HepG2 (cell line): ENCODE results near the gene GRAMD1A. TPM values are rescaled to one million over a fixed set of nuclear protein-coding genes. Genes with fewer than 3 reads are reported as not detected.
A peak's percentile ranks its signal among the peaks of the same experiment; 100 is the strongest.

Experiments used
- AGO2 ChIP-seq: fragments of 200-400 bp; formaldehyde crosslinking; optimal IDR thresholded peaks from 2 replicates; pipeline ENCODE3; 2017; ENCODE audit warnings: mild to moderate bottlenecking, low read depth, low read length, moderate library complexity
- GTF2F1 ChIP-seq: fragments of 150-350 bp; IDR thresholded peaks from 2 replicates; pipeline ENCODE4 v1.6.1; 2014; ENCODE audit warnings: low read length
- GTF3A ChIP-seq: sonication (generic); formaldehyde crosslinking; conservative IDR thresholded peaks from 2 replicates; pipeline ENCODE4 v1.4.0; 2020; ENCODE audit warnings: mild to moderate bottlenecking, missing genetic modification reagents
- HBP1 ChIP-seq: IDR thresholded peaks from 2 replicates; pipeline ENCODE4 v1.6.1; 2016; ENCODE audit warnings: low read depth, control low read depth
- IRF2 ChIP-seq: IDR thresholded peaks from 2 replicates; pipeline ENCODE4 v1.6.1; 2018; ENCODE audit warnings: missing genetic modification reagents, missing compliant biosample characterization
- MXD3 ChIP-seq: IDR thresholded peaks from 2 replicates; pipeline ENCODE4 v1.6.1; 2016; ENCODE audit warnings: mild to moderate bottlenecking, missing biosample characterization, missing genetic modification reagents
- NFRKB ChIP-seq: fragments of 450-650 bp; IDR thresholded peaks from 2 replicates; pipeline ENCODE4 v1.6.1; 2017
- NPAS2 ChIP-seq: sonication (generic); formaldehyde crosslinking; IDR thresholded peaks from 2 replicates; pipeline ENCODE4 v1.8.0; 2022; ENCODE audit warnings: mild to moderate bottlenecking, missing genetic modification reagents, borderline replicate concordance
- SETDB1 ChIP-seq: sonication (generic); formaldehyde crosslinking; IDR thresholded peaks from 2 replicates; pipeline ENCODE4 v1.5.1; 2020; ENCODE audit warnings: missing genetic modification reagents, mild to moderate bottlenecking, borderline replicate concordance
- SMARCC2 ChIP-seq: fragments of 450-650 bp; IDR thresholded peaks from 2 replicates; pipeline ENCODE4 v1.6.1; 2017; ENCODE audit warnings: antibody characterized with exemption, mild to moderate bottlenecking
- TOE1 ChIP-seq: sonication (generic); formaldehyde crosslinking; IDR thresholded peaks from 2 replicates; pipeline ENCODE4 v1.4.0; 2020; ENCODE audit warnings: mild to moderate bottlenecking, missing genetic modification reagents
- YY1 ChIP-seq: IDR thresholded peaks from 2 replicates; pipeline ENCODE4 v1.6.1; 2011; ENCODE audit warnings: low read length, low read depth, moderate library complexity, mild to moderate bottlenecking; ENCODE audit not compliant: insufficient read depth, insufficient replicate concordance
- ZMYM2 ChIP-seq: sonication (generic); formaldehyde crosslinking; IDR thresholded peaks from 2 replicates; pipeline ENCODE4 v1.8.0; 2022; ENCODE audit warnings: mild to moderate bottlenecking, missing genetic modification reagents
- ZNF264 ChIP-seq: sonication (generic); formaldehyde crosslinking; IDR thresholded peaks from 2 replicates; pipeline ENCODE4 v1.4.0; 2020; ENCODE audit warnings: missing genetic modification reagents
- ZNF629 ChIP-seq: sonication (generic); formaldehyde crosslinking; conservative IDR thresholded peaks from 2 replicates; pipeline ENCODE4 v1.5.0; 2020; ENCODE audit warnings: missing genetic modification reagents
- ZNF780A ChIP-seq: sonication (generic); formaldehyde crosslinking; IDR thresholded peaks from 2 replicates; pipeline ENCODE4 v1.8.0; 2022; ENCODE audit warnings: mild to moderate bottlenecking, missing genetic modification reagents, moderate library complexity
- ZNF83 ChIP-seq: sonication (generic); formaldehyde crosslinking; IDR thresholded peaks from 2 replicates; pipeline ENCODE4 v1.4.0; 2020; ENCODE audit warnings: missing genetic modification reagents, mild to moderate bottlenecking, borderline replicate concordance
- polyA plus RNA-seq, 8 experiments: library from polyadenylated mRNA; depleted of rRNA in 3 of 8; stranded (reverse) in 7 of 8; unstranded in 1 of 8; fragments of >200 nt; fragmentation: Illumina TruSeq in 4 of 8; extraction: Trizol in 4 of 8; gene quantifications; 2 replicates each; pipeline versions ENCODE4 v1.2.1 to v1.2.3, GENCODE V29; 2011 to 2016; ENCODE audit warnings: low read depth in 4 of 8, missing spikeins in 1 of 8, mixed read lengths in 1 of 8; ENCODE audit not compliant: insufficient read depth in 1 of 8
- total RNA-seq, 5 experiments: library from RNA; depleted of rRNA; stranded (reverse); fragments of >200 nt; fragmentation: Illumina TruSeq; extraction: Trizol; gene quantifications; 2 replicates each; pipeline ENCODE4 v1.2.3, GENCODE V29; 2016; ENCODE audit warnings: low read depth in 1 of 5
- TF ChIP-seq, protein P1 (sequence below): sonication (generic); formaldehyde crosslinking; IDR thresholded peaks from 2 replicates; pipeline ENCODE4 v1.5.1; 2020; ENCODE audit warnings: mild to moderate bottlenecking, missing genetic modification reagents, moderate library complexity
- TF ChIP-seq, protein P2 (sequence below): sonication (generic); formaldehyde crosslinking; IDR thresholded peaks from 2 replicates; pipeline ENCODE4 v1.8.1; 2023; ENCODE audit warnings: missing genetic modification reagents, inconsistent platforms, borderline replicate concordance
- TF ChIP-seq, protein P3 (sequence below): IDR thresholded peaks from 2 replicates; pipeline ENCODE4 v1.6.1; 2016; ENCODE audit warnings: control low read depth
- TF ChIP-seq, protein P4 (sequence below): IDR thresholded peaks from 2 replicates; pipeline ENCODE4 v1.6.1; 2016; ENCODE audit warnings: missing compliant biosample characterization, missing genetic modification reagents, borderline replicate concordance

Gene GRAMD1A
- total and polyA plus RNA-seq, 2 of the 13 experiments (the other 11 are each of a cell fraction or from before 2014, with no cell fraction given): 14.7 to 181 TPM

DNA sequence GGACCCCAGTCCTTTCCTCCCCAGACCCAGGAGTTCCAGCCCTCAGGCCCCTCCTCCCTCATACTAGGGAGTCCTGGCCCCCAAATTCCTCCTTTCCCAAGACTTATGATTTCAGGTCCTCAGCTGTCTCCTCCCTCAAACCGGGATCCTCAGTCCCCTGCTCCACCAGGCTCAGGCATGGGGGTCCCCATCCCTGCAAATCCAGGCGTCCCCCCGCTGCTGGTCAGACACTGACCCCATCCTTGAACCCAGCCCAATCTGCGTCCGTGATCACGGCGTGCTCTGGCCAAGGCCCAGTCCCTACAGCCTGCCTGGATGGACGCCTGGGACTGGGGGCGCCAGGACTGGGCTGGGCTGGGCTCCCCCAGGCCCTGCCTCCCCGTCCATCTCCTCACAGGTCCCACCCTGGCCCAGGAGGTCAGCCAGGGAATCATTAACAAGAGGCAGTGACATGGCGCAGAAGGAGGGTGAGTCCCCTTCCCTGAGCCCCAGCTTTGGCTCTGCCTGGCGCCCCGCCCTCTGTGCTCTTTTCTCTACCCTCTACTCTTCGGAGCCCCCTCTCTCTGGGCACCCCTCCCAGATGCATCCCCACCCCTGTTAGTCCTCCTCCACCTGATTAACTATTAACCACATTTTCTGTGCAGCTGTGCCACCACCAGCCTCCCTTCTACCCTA, 42.1 kb downstream of the GRAMD1A start (continued):
- no peak for TF ChIP-seq NPAS2
- TF ChIP-seq, protein P1, sequence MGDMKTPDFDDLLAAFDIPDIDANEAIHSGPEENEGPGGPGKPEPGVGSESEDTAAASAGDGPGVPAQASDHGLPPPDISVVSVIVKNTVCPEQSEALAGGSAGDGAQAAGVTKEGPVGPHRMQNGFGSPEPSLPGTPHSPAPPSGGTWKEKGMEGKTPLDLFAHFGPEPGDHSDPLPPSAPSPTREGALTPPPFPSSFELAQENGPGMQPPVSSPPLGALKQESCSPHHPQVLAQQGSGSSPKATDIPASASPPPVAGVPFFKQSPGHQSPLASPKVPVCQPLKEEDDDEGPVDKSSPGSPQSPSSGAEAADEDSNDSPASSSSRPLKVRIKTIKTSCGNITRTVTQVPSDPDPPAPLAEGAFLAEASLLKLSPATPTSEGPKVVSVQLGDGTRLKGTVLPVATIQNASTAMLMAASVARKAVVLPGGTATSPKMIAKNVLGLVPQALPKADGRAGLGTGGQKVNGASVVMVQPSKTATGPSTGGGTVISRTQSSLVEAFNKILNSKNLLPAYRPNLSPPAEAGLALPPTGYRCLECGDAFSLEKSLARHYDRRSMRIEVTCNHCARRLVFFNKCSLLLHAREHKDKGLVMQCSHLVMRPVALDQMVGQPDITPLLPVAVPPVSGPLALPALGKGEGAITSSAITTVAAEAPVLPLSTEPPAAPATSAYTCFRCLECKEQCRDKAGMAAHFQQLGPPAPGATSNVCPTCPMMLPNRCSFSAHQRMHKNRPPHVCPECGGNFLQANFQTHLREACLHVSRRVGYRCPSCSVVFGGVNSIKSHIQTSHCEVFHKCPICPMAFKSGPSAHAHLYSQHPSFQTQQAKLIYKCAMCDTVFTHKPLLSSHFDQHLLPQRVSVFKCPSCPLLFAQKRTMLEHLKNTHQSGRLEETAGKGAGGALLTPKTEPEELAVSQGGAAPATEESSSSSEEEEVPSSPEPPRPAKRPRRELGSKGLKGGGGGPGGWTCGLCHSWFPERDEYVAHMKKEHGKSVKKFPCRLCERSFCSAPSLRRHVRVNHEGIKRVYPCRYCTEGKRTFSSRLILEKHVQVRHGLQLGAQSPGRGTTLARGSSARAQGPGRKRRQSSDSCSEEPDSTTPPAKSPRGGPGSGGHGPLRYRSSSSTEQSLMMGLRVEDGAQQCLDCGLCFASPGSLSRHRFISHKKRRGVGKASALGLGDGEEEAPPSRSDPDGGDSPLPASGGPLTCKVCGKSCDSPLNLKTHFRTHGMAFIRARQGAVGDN: peak; percentile 60
- no peak for TF ChIP-seq ZNF83 (CRISPR knock-in tag)
- no peak for TF ChIP-seq MXD3 (CRISPR knock-in tag)
- TF ChIP-seq ZNF780A (CRISPR knock-in tag): no peak
- no peak for TF ChIP-seq ZMYM2 (CRISPR knock-in tag)
- 0 out of 2 replicates have a peak, but pooled peaks have one; percentile 45 for TF ChIP-seq ZNF629 (CRISPR knock-in tag)
- no peak; the same call in 1 of the 2 replicates for TF ChIP-seq IRF2 (CRISPR knock-in tag)
- TF ChIP-seq, protein P2, sequence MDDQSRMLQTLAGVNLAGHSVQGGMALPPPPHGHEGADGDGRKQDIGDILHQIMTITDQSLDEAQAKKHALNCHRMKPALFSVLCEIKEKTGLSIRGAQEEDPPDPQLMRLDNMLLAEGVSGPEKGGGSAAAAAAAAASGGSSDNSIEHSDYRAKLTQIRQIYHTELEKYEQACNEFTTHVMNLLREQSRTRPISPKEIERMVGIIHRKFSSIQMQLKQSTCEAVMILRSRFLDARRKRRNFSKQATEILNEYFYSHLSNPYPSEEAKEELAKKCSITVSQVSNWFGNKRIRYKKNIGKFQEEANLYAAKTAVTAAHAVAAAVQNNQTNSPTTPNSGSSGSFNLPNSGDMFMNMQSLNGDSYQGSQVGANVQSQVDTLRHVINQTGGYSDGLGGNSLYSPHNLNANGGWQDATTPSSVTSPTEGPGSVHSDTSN: no peak
- TF ChIP-seq GTF2F1: no peak
- peak; percentile 90 for TF ChIP-seq AGO2
- TF ChIP-seq HBP1 (CRISPR knock-in tag): no peak
- no peak for TF ChIP-seq TOE1 (CRISPR knock-in tag)
- no peak for TF ChIP-seq NFRKB
- TF ChIP-seq YY1: peak; percentile 77
- TF ChIP-seq, protein P3, sequence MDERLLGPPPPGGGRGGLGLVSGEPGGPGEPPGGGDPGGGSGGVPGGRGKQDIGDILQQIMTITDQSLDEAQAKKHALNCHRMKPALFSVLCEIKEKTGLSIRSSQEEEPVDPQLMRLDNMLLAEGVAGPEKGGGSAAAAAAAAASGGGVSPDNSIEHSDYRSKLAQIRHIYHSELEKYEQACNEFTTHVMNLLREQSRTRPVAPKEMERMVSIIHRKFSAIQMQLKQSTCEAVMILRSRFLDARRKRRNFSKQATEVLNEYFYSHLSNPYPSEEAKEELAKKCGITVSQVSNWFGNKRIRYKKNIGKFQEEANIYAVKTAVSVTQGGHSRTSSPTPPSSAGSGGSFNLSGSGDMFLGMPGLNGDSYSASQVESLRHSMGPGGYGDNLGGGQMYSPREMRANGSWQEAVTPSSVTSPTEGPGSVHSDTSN (CRISPR knock-in tag): no peak
- TF ChIP-seq, protein P4, sequence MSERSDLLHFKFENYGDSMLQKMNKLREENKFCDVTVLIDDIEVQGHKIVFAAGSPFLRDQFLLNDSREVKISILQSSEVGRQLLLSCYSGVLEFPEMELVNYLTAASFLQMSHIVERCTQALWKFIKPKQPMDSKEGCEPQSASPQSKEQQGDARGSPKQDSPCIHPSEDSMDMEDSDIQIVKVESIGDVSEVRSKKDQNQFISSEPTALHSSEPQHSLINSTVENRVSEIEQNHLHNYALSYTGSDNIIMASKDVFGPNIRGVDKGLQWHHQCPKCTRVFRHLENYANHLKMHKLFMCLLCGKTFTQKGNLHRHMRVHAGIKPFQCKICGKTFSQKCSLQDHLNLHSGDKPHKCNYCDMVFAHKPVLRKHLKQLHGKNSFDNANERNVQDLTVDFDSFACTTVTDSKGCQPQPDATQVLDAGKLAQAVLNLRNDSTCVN (CRISPR knock-in tag): peak; percentile 73
- no peak for TF ChIP-seq SMARCC2
- no peak for TF ChIP-seq SETDB1 (CRISPR knock-in tag)
- TF ChIP-seq ZNF264: no peak
- no peak; the same call in 1 of the 2 replicates for TF ChIP-seq GTF3A (CRISPR knock-in tag)
